ENCODE measurements around the gene TNFRSF11A.

The TNFRSF11A gene

GRCh38 chr18:62343316-62343715 lies 18.2 kb downstream of the TNFRSF11A start:
- no peak for DNase-seq (ENCODE audit: low read depth in 2 of 2)

DNA sequence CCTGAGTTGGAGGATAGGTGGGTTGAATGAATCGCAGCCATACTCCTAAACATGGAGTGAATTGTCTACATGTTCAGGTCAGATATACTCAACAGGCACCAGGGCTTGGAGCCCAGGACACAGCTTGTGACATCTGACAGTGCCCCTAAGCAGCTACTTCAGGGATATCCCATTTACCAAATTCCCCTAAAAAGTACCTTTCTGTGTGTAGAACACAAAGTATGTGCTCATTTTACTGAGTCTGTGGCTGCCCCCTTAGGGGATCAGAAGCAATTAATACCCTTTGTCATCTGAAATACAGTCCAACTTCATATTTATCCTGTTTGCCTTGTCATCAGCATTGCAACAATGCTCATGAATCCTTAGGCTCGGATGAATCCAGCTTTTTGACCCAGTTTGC lies 20.8 kb downstream of the TNFRSF11A start:
- DNase-seq (ENCODE audit: low read depth in 2 of 2) = no peak

GRCh38 chr18:62346333-62347088 lies 21.4 kb downstream of the TNFRSF11A start:
- DNase-seq (ENCODE audit: low read depth in 2 of 2) = no peak

DNA sequence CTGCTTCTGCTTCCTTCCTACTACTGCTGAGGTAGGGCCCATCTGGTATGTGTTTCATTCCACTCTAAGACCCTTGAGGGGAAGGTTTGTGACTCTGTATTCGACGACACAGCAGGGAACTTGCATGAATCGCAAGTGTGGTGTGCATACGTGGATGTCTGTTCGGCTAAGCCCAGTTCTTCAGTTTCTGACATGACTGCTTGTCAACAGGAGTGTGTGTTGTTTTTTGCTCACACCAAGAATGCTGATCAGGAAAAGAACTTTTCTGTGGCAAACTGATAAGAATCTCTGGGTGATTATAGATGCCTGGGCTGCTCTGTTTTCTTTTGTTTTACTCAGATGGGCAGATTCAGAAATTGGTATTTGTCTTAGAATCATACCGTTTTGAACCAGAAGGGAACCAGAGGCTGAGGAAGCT lies 22.0 kb downstream of the TNFRSF11A start:
- DNase-seq (ENCODE audit: low read depth in 2 of 2) = no peak

GRCh38 chr18:62348474-62348873 lies 23.4 kb downstream of the TNFRSF11A start:
- DNase-seq (ENCODE audit: low read depth in 2 of 2) = no peak

- DNase-seq (ENCODE audit: low read depth in 2 of 2) = no peak
Measured at GRCh38 chr18:62353170-62353569, 28.1 kb downstream of the TNFRSF11A start.

GRCh38 chr18:62354151-62354550 lies 29.0 kb downstream of the TNFRSF11A start:
- DNase-seq (ENCODE audit: low read depth in 2 of 2) = no peak

- no peak for DNase-seq (ENCODE audit: low read depth in 2 of 2)
Measured at GRCh38 chr18:62357079-62357719, 32.1 kb downstream of the TNFRSF11A start.

- no peak for DNase-seq (ENCODE audit: low read depth in 2 of 2)
Measured at GRCh38 chr18:62360805-62361204, 35.7 kb downstream of the TNFRSF11A start.

DNA sequence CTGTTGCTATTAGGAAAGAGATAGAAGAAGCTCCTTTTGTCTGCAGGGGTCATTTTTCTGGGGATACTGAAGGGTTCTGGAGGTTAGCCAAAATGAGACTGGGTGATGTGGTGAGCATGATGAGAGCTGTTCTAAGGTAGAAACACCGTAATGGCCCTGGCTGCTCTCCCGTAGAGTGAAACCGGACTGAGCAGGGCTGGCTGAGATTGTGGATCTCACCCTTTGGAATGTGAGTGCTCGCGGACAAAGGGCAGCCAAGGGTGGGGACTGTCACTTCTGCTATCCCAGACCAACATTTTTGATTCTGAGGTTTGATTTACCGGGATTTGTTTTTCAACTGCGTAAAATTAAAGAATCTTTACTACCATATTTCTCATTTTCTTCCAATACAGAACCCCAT lies 36.2 kb downstream of the TNFRSF11A start:
- DNase-seq (ENCODE audit: low read depth in 2 of 2) = no peak

GRCh38 chr18:62364558-62364957 lies 39.4 kb downstream of the TNFRSF11A start:
- DNase-seq (ENCODE audit: low read depth in 2 of 2) = no peak

DNA sequence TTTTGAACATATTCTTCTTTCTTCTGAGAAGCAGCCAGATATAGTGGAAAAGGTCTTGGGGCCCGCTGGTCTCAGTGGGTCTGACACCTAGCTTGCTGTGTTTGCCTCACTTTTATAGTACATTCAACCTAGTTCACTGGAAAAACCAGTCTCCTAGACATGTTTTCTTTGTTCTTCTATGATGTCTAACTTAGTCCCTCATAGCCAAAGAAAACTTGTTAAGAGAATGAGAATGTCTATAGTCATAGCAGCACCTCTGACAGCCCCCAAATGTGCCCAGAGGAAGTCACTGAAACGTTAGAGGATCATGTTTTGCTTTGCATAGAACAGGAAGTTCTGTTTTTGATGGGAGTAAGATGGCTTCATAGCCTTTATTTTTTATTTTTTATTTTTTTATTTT lies 40.3 kb downstream of the TNFRSF11A start:
- DNase-seq (ENCODE audit: low read depth in 2 of 2) = no peak

- no peak for DNase-seq (ENCODE audit: low read depth in 2 of 2)
Measured at GRCh38 chr18:62366992-62367391, 41.9 kb downstream of the TNFRSF11A start.

GRCh38 chr18:62368100-62368499 lies 43.0 kb downstream of the TNFRSF11A start:
- no peak for DNase-seq (ENCODE audit: low read depth in 2 of 2)

DNA sequence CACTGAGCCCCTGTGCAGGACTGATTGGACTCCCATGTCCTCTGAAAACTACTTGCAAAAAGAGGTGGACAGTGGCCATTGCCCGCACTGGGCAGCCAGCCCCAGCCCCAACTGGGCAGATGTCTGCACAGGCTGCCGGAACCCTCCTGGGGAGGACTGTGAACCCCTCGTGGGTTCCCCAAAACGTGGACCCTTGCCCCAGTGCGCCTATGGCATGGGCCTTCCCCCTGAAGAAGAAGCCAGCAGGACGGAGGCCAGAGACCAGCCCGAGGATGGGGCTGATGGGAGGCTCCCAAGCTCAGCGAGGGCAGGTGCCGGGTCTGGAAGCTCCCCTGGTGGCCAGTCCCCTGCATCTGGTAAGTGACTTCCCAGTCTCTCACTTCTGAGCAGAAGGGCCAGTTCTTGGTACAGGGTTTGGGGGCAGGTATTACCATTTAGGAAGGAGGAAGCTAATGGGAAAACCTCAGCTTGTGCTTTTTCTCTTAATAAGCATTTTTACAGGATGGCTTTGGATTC lies 44.1 kb downstream of the TNFRSF11A start:
- no peak for DNase-seq (ENCODE audit: low read depth in 2 of 2)

DNA sequence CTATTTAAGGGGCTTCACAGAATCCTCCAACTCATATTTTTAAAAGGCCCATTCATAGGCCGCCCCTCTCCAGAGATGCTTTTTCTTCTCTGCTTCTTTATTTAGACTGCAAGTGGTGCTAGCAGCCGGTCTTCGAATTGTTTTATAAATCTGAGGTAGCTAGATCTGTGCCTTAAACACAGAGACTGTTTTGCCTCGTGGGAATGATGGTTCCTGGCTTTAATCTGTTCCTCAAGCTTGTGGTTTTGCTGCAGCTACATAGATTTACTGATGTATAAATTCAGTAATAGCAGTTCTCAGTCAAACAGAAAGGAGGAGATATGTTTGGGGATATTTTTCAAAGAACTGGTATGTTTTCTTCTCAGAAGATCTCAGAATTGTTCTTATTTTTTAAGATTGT lies 45.3 kb downstream of the TNFRSF11A start:
- no peak for DNase-seq (ENCODE audit: low read depth in 2 of 2)

DNA sequence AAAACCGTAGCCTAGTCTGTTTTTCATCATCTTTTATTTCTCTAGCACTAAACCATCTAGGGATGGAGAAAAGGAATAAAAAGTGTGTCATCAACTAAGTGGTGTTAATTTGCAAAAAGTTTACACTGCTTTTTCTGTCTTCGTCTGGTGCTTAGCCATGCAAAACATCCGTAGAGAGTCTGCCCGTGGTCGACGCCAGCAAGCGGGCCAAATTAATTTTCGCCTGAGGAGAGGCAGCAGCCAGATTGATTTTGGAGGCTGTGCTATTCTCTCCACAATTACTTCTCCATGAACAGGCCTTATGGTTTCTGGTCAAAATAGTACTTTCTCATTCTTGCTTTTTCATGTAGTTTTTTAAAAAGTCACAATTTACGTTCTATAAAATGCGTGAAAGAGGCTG lies 46.3 kb downstream of the TNFRSF11A start:
- no peak for DNase-seq (ENCODE audit: low read depth in 2 of 2)

GRCh38 chr18:62372156-62372555 lies 47.0 kb downstream of the TNFRSF11A start:
- no peak for DNase-seq (ENCODE audit: low read depth in 2 of 2)

- DNase-seq (ENCODE audit: low read depth in 2 of 2) = no peak
Measured at GRCh38 chr18:62372882-62373281, 47.8 kb downstream of the TNFRSF11A start.

DNA sequence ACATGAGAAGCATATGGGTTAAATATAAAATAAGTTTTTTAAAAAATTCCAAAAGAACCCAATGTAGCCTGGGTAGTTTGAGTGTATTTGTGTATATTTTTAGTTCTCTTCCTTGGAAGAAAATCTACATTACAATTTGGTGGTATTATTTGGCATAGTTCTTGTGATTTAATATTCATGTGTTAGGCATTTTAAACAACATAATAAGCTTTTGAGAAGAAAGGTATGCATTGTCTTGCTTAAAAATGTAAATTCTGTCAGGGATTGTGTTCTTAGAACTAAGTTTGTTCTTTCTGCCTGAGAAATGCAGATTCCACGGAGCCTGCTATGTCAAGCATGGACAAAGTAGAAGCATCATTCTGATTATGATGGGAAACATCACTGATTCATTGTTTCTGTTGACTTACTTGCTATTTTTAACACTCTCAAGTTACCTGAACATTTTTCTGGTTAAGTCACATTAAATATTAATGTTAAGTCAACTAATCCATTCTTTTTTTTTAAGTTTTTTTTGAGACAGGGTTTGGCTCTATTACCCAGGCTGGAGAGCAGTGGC lies 49.4 kb downstream of the TNFRSF11A start:
- DNase-seq (ENCODE audit: low read depth in 2 of 2) = no peak

GRCh38 chr18:62377131-62377807 lies 52.2 kb downstream of the TNFRSF11A start:
- no peak for DNase-seq (ENCODE audit: low read depth in 2 of 2)

- DNase-seq (ENCODE audit: low read depth in 2 of 2) = no peak
Measured at GRCh38 chr18:62379051-62379450, 53.9 kb downstream of the TNFRSF11A start.

Measured in stimulated activated CD4-positive, alpha-beta T cell treated with anti-CD3 and anti-CD28 coated beads, Interleukin-4, amount 100 ng/mL, for 48 hours (primary cell).